AG09319 (cell line): Measurements from ENCODE around the gene XRN2.

Experiments
- DNase-seq: peaks from one replicate; pipeline ENCODE4 v3.0.0-alpha.2; 2010; ENCODE audit warnings: low read depth; ENCODE audit errors: extremely low read depth
- TF ChIP-seq, protein P1 (sequence below): IDR thresholded peaks from 2 replicates; pipeline ENCODE4 v1.5.1; 2011; ENCODE audit warnings: low read depth, mild to moderate bottlenecking, inconsistent platforms, low read length, moderate library complexity

The XRN2 gene

DNA sequence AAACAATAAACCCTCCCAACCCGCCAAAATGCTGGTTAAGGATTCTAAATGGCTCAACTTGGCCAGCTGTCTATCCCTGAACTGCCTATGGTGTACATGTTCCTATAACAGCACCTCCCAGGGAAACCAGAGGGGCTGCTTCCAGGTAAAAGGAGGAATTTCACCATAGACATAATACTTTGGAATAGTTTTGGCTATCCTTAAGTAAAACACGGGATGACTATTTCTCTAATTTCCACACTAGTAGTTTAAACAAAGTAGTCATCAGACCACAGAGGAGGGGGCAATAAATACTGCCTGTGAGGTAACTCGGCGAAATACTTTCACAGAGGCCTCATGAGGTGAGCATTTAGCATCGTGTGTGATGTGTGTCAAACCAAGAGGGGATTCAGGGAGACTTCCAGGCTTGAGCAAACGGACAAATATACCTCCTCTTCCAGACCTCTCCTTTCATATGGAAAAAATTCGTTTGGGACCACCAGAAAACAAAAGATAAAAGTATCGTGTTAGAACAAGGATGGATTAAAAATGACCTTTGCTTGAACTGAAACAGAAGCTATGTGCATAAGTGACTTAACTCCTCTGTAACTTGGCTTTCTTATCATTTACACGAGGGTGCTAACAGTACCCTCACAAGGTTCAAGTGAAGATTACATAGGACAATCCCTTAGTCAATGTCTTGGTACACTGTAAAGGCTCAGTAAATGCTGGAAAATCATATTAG, 1.0 kb upstream of the XRN2 start:
- no peak for DNase-seq

DNA sequence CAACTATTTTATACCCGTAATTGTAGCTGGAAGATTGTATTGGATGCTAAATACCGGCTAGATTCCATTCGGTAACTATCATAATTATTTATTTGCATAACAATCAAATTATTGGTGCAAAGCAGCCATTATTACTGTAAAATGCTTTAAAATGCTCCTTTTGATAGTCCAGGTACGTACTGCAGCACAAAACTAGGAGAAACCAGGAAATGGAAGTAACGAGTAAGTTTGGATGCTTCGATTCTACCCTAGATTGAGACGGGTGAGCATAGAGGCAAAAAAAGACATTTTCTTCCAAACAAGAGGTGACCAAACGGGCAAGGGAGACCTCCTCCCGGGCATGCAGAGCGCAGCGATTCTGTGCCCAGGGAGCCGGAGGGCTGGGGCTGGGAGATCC, 469 bp upstream of the XRN2 start:
- TF ChIP-seq, protein P1, sequence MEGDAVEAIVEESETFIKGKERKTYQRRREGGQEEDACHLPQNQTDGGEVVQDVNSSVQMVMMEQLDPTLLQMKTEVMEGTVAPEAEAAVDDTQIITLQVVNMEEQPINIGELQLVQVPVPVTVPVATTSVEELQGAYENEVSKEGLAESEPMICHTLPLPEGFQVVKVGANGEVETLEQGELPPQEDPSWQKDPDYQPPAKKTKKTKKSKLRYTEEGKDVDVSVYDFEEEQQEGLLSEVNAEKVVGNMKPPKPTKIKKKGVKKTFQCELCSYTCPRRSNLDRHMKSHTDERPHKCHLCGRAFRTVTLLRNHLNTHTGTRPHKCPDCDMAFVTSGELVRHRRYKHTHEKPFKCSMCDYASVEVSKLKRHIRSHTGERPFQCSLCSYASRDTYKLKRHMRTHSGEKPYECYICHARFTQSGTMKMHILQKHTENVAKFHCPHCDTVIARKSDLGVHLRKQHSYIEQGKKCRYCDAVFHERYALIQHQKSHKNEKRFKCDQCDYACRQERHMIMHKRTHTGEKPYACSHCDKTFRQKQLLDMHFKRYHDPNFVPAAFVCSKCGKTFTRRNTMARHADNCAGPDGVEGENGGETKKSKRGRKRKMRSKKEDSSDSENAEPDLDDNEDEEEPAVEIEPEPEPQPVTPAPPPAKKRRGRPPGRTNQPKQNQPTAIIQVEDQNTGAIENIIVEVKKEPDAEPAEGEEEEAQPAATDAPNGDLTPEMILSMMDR: no peak
- no peak for DNase-seq

More for the DNA sequence above, 1.0 kb upstream of the XRN2 start:
- TF ChIP-seq, protein P1: no peak

DNA sequence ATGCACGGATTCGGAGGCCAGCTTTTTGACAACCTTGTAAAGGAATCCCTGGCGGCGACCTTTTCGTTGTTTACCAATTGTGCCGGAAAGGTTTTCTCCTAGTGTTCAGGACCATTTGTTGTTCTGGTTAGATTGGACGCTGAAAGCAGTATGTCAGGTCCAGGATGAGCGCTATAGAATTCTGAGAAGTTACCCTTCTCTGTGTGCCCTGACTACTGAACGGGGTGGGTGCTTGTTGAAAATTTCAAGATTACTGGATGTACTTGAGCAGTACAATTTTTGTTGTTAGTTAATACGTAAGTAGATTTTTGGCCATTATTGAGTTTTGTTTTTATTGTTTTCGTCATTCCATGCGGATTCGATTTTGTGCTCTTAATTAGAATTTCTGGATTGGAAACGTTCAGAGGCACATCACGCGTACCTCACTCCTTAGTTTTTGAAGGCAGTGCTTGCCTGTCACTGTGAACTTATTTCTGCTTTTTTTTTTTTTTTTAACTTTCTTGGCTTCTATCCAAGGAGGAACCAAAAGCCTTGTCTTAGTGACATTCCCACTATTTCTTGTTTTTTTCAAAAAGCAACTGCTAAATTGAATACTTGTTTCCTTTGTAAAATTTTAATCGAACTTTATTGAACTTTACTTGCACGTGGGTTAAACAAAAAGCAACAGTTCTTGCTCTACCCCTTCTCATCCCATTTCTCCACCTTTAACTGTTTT, 898 bp downstream of the XRN2 start:
- TF ChIP-seq, protein P1: no peak
- DNase-seq: no peak

DNA sequence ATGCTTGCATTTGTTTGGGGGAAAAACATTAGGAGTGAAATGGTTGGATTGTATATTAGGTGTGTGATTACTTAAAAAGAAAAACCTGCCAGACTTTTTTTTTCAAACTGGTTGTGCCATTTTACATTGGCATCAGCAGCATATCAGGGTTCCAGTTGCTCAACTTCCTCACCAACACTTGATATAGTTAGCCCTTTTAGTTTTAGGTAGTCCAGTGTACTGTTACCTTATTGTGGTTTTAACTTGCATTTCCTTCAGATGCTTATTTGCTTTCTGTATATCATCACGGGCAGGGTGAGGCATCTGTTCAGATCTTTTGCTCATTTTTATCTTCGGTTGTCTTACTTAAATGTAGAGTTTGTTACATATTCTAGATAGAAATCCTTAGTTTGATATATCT, 5.2 kb downstream of the XRN2 start:
- TF ChIP-seq, protein P1: no peak
- DNase-seq: no peak

DNA sequence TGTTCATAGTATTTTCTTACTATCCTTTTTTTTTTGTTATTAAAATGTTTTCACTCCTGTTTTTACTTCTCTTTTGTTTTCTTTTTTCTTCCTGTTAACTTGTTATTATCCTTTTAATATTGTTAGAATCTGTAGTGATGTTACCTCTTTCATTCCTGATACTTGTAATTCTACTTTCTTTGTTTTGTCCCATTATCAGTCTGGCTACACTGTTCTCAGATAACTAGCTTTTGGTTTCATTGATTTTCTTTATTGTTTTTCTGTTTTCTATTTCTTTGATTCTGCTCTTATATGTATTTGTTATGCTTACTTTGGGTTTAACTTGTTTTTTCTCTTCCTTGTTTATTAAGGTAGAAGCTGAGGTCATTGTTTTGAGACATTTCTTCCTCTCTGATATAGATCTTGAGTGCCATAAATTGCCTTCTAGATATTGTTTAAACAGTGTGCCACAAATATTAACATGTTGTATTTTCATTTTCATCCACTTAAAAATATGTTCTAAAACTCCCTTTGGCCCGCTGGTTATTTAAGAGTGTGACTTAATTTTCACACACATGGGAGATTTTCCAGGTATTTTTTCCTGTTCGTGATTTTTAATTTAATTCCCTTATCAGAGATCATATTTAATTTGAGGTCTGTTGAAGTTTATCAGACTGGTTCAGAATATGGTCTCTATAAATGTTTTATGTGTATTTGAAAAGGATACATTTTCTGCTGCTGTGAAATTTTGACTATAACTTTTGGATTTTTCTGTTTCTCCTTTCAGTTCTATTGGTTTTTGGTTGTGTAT, 6.7 kb downstream of the XRN2 start:
- TF ChIP-seq, protein P1: no peak
- no peak for DNase-seq

DNA sequence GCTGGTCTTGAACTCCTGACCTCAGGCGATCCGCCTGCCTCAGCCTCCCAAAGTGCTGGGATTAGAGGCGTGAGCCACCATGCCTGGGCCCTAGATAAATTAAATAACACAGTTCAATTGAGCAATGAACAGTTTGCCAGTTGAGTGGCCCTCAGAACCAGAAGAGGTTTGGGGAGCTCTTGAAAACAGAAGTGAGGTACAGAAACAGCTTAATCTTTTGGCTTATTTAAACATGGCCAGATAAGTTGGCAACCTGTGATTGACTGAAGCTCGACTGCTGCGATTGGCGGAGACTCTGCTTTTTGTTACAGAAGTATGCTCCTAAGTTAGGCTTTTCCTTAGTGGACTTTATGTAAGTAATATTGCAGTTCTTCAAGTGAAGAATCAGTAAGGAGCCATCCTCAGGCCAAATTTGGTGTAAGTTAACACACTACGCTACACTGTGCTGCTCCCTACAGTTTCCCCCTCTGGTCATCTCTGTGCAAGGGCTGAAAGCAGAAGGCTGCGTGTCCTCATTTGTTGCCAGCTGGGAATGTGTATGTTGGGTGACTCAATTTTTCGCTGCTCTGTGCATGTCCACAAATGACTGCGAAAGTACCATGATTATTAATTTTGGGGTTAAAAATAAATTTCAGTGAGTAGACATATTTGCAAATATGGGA, 9.8 kb downstream of the XRN2 start:
- TF ChIP-seq, protein P1: no peak
- DNase-seq: no peak

DNA sequence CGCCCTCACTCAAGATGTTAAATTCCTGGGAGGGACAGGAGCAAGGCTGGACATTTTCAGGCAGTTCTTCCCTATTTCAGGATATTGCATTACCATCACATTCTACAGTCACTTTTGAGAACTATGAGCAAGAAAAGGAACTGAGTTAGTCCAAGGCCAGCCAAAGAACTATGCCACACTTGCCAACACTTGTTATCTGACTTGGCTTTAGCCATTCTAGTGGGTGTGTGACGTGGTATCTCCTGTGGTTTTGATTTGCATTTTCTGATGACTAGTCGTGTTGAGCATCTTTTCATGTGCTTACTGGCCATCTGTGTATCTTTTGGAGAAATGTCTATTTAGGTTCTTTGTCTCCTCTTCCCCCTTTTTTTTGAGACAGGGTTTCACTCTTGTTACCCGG, 12.0 kb downstream of the XRN2 start:
- TF ChIP-seq, protein P1: no peak
- DNase-seq: peak; percentile 56
